CD14-positive monocyte (primary cell): ENCODE measurements around the gene ZFP64. TPM values are rescaled to one million over a fixed set of nuclear protein-coding genes. Genes with fewer than 3 reads are reported as not detected.

ENCODE experiments used
- DNase-seq, 3 donors: peaks; one replicate each; pipeline ENCODE4 v3.0.0-alpha.2; 2011 to 2022
- H2AFZ ChIP-seq: 2 replicates; pipeline ENCODE4 v1.6.0; 2012; ENCODE audit warnings: mild to moderate bottlenecking, low read depth, low read length, inconsistent platforms; ENCODE audit not compliant: insufficient read depth, poor library complexity, severe bottlenecking
- H3K27ac ChIP-seq, 2 donors: 1 replicate in 1 of 2; 2 replicates in 1 of 2; pipeline ENCODE4 v1.5.1; 2012 to 2013; ENCODE audit warnings: low read length in 2 of 2, control low read depth in 1 of 2, inconsistent platforms in 1 of 2, low read depth in 1 of 2, mild to moderate bottlenecking in 1 of 2
- H3K27me3 ChIP-seq, 2 donors: one replicate each; pipeline versions ENCODE4 v1.6.0 to v1.6.1; 2011 to 2013; ENCODE audit warnings: low read length in 2 of 2; ENCODE audit not compliant: control insufficient read depth in 2 of 2, insufficient read depth in 2 of 2
- H3K36me3 ChIP-seq, 2 donors: replicated peaks in 1 of 2; 1 replicate in 1 of 2; 2 replicates in 1 of 2; pipeline versions ENCODE4 v1.5.1 to v1.6.1; 2012 to 2013; ENCODE audit warnings: low read length in 2 of 2, control low read depth in 1 of 2, inconsistent platforms in 1 of 2, mild to moderate bottlenecking in 1 of 2; ENCODE audit not compliant: insufficient read depth in 2 of 2, control insufficient read depth in 1 of 2
- H3K4me1 ChIP-seq, 2 donors: 1 replicate in 1 of 2; 2 replicates in 1 of 2; pipeline versions ENCODE4 v1.5.1 to v1.6.1; 2012 to 2013; ENCODE audit warnings: low read length in 2 of 2, control low read depth in 1 of 2, inconsistent platforms in 1 of 2, mild to moderate bottlenecking in 1 of 2, moderate library complexity in 1 of 2; ENCODE audit not compliant: insufficient read depth in 2 of 2, control insufficient read depth in 1 of 2
- H3K4me2 ChIP-seq: replicated peaks from 2 replicates; pipeline ENCODE3; 2012; ENCODE audit warnings: low read length, moderate library complexity, mild to moderate bottlenecking; ENCODE audit not compliant: poor library complexity, severe bottlenecking; ENCODE audit errors: extremely low read depth
- H3K4me3 ChIP-seq, 3 experiments: fragments of 200-600 bp in 1 of 3; sonication (generic) in 1 of 3; replicated peaks in 1 of 3; 1 replicate in 2 of 3; 2 replicates in 1 of 3; pipeline ENCODE4 v1.5.1; 2011 to 2013; ENCODE audit warnings: low read length in 3 of 3, mild to moderate bottlenecking in 3 of 3, control low read depth in 2 of 3, low read depth in 2 of 3, inconsistent platforms in 1 of 3, moderate library complexity in 1 of 3
- H3K79me2 ChIP-seq: 2 replicates; pipeline ENCODE4 v1.6.0; 2012; ENCODE audit warnings: mild to moderate bottlenecking, control low read depth, inconsistent platforms, low read length, moderate library complexity; ENCODE audit not compliant: insufficient read depth
- H3K9ac ChIP-seq: 2 replicates; pipeline ENCODE4 v1.6.0; 2017; ENCODE audit warnings: low read length, mild to moderate bottlenecking; ENCODE audit not compliant: insufficient read depth, poor library complexity, severe bottlenecking
- H3K9me3 ChIP-seq, 2 donors: replicated peaks in 1 of 2; 1 replicate in 1 of 2; 2 replicates in 1 of 2; pipeline versions ENCODE4 v1.5.1 to v1.6.1; 2012 to 2013; ENCODE audit warnings: low read length in 2 of 2, control low read depth in 1 of 2; ENCODE audit not compliant: control insufficient read depth in 1 of 2, insufficient read depth in 1 of 2
- H4K20me1 ChIP-seq: 2 replicates; pipeline ENCODE4 v1.6.0; 2012; ENCODE audit warnings: mild to moderate bottlenecking, low read length, control low read depth, moderate library complexity; ENCODE audit not compliant: insufficient read depth
- H3K27ac Mint-ChIP-seq, 7 donors: one replicate each; pipeline ENCODE4 v1.8.0; 2020; ENCODE audit warnings: mild to moderate bottlenecking in 7 of 7, mixed read lengths in 7 of 7, moderate library complexity in 6 of 7, inconsistent platforms in 2 of 7
- H3K27me3 Mint-ChIP-seq, 3 donors: one replicate each; pipeline ENCODE4 v1.8.0; 2021 to 2022; ENCODE audit warnings: low read depth in 3 of 3, mild to moderate bottlenecking in 3 of 3, mixed read lengths in 3 of 3, moderate library complexity in 3 of 3, inconsistent platforms in 1 of 3
- H3K36me3 Mint-ChIP-seq, 2 donors: one replicate each; pipeline ENCODE4 v1.8.0; 2020; ENCODE audit warnings: mixed read lengths in 2 of 2, inconsistent platforms in 1 of 2, mild to moderate bottlenecking in 1 of 2
- H3K4me1 Mint-ChIP-seq: one replicate; pipeline ENCODE4 v1.8.0; 2020; ENCODE audit warnings: mild to moderate bottlenecking, mixed read lengths
- H3K4me3 Mint-ChIP-seq, 2 donors: one replicate each; pipeline ENCODE4 v1.8.0; 2020; ENCODE audit warnings: mild to moderate bottlenecking in 2 of 2, mixed read lengths in 2 of 2, moderate library complexity in 1 of 2
- H3K9me3 Mint-ChIP-seq, 7 donors: one replicate each; pipeline ENCODE4 v1.8.0; 2020 to 2022; ENCODE audit warnings: mixed read lengths in 7 of 7, mild to moderate bottlenecking in 6 of 7, moderate library complexity in 6 of 7, inconsistent platforms in 2 of 7
- WGBS: methylation state at CpG from one replicate; pipeline ENCODE4 v1.1.5; 2013; ENCODE audit warnings: missing lambda C conversion rate; ENCODE audit not compliant: insufficient coverage; 5-methylcytosine and 5-hydroxymethylcytosine counted together
- intact Hi-C, 2 donors: fragments of 100-400 bp; cut with micrococcal nuclease; formaldehyde crosslinking; loops; one replicate each; pipeline versions ENCODE4 v1.15.0 to v1.15.1; 2023
- polyA plus RNA-seq, 3 donors: library from polyadenylated mRNA; depleted of rRNA in 1 of 3; unstranded in 2 of 3; stranded (reverse) in 1 of 3; fragments of 300-500 nt in 2 of 3; fragments of >200 nt in 1 of 3; fragmentation: Illumina TruSeq in 2 of 3; gene quantifications; 1 replicate in 2 of 3; 2 replicates in 1 of 3; pipeline ENCODE4 v1.2.3, GENCODE V29; 2012 to 2021
- TF ChIP-seq, protein P1 (sequence below): fragments of 200-600 bp; IDR thresholded peaks from one replicate; pipeline ENCODE4 v1.8.0; 2022; ENCODE audit warnings: antibody characterized with exemption, mild to moderate bottlenecking

ZFP64 gene
- polyA plus RNA-seq, 3 donors: 2.9 to 7.3 (median 4.9) TPM

DNA sequence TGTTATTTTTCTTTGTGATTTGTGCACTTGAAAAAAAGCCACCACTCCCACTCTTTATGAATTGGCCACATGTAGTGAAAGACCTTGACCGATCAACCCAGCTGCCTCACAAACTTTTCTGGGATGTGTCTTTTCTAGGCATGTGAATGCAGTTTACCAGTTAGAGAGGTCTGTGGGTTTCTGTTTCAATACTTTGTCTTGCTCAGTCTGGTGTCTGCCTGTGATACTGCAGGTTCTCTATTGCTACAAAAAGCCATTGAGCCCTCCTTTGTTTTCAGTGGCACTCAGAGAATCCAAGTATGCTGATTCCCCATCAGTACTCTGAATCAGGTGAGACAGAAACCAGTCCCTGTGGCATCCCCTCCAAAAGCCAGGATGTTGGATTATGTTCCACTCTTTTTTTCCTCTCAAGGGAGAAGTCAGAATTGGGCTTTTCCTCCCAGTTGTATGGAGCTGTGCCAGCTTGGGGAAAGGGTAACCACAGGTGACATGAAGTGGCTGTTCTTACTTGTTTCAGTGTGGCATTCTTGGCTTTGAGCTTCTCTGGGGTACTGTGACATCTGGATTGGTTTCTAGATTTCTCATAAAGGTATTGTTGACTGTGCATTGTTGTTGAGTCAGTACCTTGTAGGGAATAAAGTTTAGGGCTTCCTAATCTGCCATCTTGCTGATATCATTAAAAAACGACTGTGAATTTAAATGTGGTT lies 26.3 kb upstream of the ZFP64 start:
- no peak overlapping the region for H3K4me3 Mint-ChIP-seq
- peaks cover 0 to 7% (median 6%) of the 10 kb centered on the region in 3 donors for H3K27me3 Mint-ChIP-seq
- WGBS: no CpG with 5 or more reads among the region's 2 CpGs
- Histone ChIP-seq H4K20me1 (no peaks in the 10 kb centered on the region), H3K27ac (no peak overlapping the region), H3K4me3 (no peak overlapping the region), H3K9me3 (peaks cover 23 to 24% of the 10 kb centered on the region in 2 donors), H2AFZ (no peak overlapping the region), H3K79me2 (no peaks in the 10 kb centered on the region), H3K36me3 (no peaks in the 10 kb centered on the region), H3K27me3 (no peaks in the 10 kb centered on the region), H3K9ac (no peak overlapping the region), H3K4me1 (no peaks in the 10 kb centered on the region), H3K4me2 (no peak overlapping the region)
- H3K9me3 Mint-ChIP-seq: peaks cover 17 to 42% (median 33%) of the 10 kb centered on the region in 7 donors
- H3K4me1 Mint-ChIP-seq: no peaks in the 10 kb centered on the region
- DNase-seq: no peak
- no peaks in the 10 kb centered on the region for H3K36me3 Mint-ChIP-seq
- intact Hi-C loops: no loop called here
- H3K27ac Mint-ChIP-seq: no peak overlapping the region
- TF ChIP-seq, protein P1, sequence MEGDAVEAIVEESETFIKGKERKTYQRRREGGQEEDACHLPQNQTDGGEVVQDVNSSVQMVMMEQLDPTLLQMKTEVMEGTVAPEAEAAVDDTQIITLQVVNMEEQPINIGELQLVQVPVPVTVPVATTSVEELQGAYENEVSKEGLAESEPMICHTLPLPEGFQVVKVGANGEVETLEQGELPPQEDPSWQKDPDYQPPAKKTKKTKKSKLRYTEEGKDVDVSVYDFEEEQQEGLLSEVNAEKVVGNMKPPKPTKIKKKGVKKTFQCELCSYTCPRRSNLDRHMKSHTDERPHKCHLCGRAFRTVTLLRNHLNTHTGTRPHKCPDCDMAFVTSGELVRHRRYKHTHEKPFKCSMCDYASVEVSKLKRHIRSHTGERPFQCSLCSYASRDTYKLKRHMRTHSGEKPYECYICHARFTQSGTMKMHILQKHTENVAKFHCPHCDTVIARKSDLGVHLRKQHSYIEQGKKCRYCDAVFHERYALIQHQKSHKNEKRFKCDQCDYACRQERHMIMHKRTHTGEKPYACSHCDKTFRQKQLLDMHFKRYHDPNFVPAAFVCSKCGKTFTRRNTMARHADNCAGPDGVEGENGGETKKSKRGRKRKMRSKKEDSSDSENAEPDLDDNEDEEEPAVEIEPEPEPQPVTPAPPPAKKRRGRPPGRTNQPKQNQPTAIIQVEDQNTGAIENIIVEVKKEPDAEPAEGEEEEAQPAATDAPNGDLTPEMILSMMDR: no peak

DNA sequence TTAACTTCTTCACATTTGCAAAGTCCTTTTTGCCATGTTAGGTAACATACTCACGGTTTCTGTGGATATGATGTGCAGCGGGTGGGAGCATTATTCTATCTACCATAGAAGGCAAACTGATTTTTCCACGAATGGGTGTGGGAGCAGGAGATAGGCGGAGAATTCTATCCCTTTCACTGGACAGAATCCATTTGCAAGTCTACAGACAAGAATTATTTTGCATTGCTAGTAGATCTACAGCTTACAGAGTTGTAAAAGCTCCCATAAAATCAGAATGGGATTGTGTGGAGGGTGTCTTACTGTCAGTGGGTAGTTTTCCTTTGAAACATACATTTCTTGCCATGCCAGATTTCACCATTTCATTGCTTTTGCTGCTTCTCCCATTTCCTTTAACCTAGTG lies 22.4 kb upstream of the ZFP64 start:
- H3K79me2 ChIP-seq: no peaks in the 10 kb centered on the region
- Mint-ChIP-seq H3K27me3 (peaks cover 4 to 13% (median 10%) of the 10 kb centered on the region in 3 donors), H3K9me3 (peaks cover 8 to 21% (median 16%) of the 10 kb centered on the region in 7 donors), H3K27ac (no peak overlapping the region), H3K4me3 (no peak overlapping the region), H3K4me1 (no peaks in the 10 kb centered on the region), H3K36me3 (no peaks in the 10 kb centered on the region)
- WGBS: no CpG with 5 or more reads among the region's 4 CpGs
- no peak overlapping the region for H3K4me2 ChIP-seq
- H2AFZ ChIP-seq: no peak overlapping the region
- intact Hi-C loops: no loop called here
- no peak for DNase-seq
- H3K9me3 ChIP-seq: peaks cover 3 to 5% of the 10 kb centered on the region in 2 donors
- H3K27ac ChIP-seq: no peak overlapping the region
- TF ChIP-seq, protein P1: no peak
- no peak overlapping the region for H3K4me3 ChIP-seq
- H3K4me1 ChIP-seq: no peaks in the 10 kb centered on the region
- no peaks in the 10 kb centered on the region for H3K36me3 ChIP-seq
- H3K9ac ChIP-seq: no peak overlapping the region
- no peaks in the 10 kb centered on the region for H4K20me1 ChIP-seq
- no peaks in the 10 kb centered on the region for H3K27me3 ChIP-seq
